NCI-H2227 (cell line): ENCODE results near the gene MDGA2.

ENCODE experiments used
- DNase-seq: peaks from one replicate; lab custom pipeline; 2025; ENCODE audit not compliant: unreplicated experiment; lab: John Stamatoyannopoulos, UW

MDGA2 gene

DNA sequence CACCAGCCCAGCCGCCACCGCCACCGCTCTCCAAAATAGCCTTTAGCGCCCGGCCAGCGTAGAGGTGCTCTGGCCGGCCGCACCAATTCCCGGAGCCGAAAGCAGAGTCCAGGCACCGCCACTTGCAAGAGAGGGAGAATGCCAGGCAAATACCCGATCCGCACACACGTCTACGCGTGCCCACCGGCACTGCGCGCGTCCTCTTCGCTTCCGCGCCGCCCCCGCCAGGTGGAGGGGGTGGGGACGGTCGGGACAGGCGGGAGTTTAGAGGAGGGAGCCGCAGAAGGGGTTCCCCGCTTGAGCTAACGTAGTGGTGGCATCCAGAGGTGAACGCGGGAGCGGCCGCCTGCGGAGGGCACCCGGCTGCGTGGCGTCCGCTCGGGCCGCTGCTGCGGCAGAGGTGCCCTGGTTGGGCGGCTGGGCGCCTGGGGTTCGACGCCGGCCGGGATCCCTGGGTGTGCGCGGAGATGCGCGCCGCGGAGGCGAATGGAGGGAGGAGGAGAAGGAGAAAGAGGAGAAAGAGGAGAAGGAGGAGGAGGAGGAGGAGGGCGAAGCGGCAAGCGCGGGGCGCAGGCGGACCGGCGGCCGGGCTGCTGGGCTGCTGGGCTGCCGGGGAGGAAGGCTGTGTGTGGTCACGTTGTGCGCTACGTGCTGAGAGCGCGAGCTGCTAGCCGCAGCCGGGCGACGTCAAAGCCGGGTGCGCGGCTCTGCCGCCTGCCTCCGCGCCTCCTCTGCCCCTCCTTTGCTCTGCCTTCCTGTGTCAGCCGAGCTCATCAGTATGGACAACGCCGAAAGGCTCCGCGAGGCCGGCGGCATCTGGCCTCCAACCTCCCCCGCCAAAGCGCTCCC is at the start of gene MDGA2:
Gene MDGA2 (minus strand): TSS at position 140 of the 849 bp plus-strand sequence.
- DNase-seq = peak; percentile 18

- no peak for DNase-seq
Observed at GRCh38 chr14:47722929-47723693, 47.7 kb upstream of the MDGA2 start.

DNA sequence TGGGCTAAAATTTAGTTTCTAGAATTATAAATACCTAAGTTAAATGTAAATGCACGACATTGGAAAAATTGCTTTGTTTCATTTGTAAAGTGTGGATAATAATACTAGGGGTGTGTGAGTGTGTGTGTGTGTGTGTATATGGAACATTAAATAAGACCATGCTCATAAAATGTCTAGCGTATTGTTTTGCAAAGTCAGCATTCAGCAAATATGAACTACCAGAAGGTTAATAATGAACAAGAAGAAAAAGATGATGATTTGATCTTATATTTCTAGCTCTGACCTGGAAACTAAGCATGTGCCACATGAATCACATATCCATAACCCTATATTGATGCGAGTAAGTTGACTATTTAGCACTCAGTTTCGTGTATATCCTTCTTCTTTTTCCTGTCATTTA is 44.9 kb upstream of the MDGA2 start:
- DNase-seq = no peak

DNA sequence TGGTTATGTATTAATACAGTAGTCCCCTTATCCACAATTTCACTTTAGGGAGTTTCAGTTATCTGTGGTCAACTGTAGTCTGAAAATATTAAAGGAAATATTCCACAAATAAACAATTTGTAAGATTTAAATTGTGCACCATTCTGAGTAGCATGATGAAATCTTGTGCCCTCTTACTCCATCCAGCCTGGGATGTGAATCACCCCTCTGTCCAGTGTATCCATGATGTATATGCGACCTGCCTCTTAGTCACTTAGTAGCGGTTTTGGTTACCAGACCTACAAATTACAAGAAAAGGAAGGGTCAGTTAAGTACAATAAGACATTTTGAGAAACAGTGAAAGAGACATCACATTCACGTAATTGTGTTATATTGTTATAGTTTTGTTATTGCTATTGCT is 39.9 kb upstream of the MDGA2 start:
- DNase-seq = no peak

- DNase-seq = no peak
Observed at GRCh38 chr14:47710581-47710980, 35.2 kb upstream of the MDGA2 start.

DNA sequence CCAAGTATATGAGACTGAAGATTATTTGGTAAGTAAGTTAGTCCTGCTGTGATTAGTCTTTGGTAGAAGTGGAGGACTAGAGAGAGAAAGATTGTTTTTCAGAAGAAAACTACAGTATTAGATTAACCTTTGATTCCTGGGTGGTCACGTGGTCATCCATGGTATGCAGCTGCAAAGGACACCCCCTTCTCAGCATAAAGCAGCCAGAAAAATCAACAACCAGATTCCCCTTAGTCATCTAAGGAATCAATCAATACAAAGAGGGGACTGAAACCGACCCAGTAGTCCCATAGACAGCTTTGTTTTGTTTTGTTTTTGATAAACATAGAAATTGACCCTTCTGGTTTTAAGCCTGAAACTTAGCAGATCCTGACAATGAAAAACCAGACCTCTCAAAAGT is 30.3 kb upstream of the MDGA2 start:
- no peak for DNase-seq

GRCh38 chr14:47691829-47692228 is 16.4 kb upstream of the MDGA2 start:
- no peak for DNase-seq

DNA sequence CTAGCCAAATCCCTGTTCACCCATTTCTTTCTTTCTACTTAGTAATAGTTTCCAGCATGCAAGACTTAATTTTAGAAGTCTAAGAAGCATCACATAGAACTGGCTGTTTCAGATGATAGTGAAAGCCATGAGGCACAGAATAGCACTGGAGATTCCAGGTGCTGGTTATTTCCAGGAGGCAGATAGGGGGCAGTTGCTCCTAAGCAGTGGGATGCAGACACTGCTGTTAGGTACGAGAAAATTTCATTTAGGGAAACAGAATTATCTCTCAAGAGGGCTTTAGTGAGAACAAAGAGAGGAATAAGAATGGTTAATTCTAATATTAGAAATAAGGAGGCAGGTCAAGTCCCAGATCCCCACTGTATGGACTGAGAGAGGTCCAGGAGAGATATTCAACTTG is 3.6 kb upstream of the MDGA2 start:
- no peak for DNase-seq

DNA sequence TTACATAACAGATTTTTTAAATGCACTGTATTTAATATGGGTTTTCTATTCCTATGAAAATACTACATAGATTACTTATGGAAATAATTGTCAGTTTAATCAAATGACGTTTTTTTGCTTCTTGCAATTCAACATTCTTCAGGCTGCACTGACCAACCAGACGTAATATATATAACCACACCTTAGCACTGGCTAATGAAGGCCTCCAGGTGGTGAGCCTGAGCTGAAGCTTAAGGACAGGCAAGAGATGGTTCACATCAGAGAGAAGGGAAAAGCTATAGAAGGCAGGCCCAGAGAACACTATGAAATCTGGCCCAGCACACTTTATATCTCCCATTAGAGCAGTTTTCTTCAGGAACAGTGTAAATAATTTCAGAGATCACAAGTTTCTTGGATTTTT is 2.8 kb upstream of the MDGA2 start:
- no peak for DNase-seq

DNA sequence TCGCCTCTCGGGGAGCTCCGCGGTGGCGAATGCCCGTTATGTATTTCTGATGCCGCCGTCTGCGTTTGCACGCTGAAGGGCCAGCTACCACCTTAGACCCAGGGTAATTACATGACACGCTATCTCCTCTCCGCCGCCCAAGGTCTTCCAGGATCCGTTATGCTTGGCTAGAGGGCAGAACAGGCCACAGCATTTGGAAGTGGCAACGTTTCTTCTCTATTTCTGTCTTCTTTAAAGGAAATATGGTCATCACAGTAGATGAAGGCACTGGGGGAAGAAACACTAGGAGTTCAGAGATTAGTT is 861 bp upstream of the MDGA2 start:
- DNase-seq = no peak

DNA sequence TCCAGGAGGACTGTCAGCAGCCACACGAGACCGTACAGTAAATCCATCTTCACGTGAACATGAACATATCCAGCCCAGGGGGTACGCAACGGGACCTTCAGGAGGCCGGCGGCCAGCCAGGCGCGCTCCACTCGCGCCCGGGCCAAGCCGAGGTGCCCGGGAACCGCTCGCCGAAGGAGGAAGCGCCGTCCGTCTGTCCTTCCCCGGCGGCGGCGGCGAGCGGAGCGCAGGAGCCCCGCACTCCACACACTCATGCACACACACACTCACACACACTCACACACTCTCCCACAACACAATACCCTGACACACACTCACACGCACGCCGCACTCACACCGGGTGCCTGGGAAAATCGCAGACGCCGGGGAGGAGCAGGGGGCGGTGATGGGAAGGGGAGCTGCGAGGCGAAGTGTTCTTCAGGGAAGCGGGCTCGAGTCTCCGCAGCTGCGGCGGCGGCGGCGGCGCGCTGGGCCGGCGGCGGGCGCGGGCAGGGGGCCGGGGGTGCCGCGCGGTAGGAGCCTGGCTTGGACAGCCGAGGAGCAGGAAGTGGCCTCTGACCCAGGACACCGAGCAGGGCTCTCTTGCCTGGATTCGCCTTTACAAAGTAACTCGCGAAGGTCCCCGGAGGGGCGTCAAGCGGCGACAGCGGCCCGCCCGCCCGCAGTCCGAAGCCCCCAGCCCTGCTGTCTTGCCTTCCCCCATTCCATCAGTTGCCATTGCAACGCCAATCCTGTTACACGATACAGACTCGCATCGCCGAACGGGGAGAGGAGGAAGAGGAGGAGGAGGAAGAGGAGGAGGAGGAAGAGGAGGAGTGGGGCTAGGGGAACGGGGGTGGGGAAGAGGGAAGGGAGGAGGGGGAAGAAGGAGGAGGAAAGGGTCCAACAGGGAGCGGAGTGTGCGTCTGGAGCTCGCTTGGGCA is 601 bp downstream of the MDGA2 start:
- peak; percentile 24 for DNase-seq

DNA sequence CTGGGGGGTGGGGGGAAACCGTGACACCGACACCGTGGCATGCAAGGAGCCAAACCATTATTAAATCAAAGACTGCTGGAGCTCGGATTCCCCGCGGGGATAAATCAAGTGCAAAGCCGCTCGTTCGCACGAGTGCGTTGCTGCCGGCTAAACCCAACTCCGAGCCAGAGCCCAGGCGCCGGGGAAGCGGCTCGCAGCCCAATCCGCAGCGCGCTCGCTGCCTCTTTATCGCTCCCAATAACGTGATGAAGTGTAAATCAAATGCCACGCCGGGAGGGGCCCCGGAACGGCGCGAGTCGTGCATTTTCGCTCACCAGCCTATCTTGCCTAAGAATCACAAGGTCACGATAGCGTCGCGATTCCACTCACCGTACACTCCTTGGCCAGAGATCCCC is 1.3 kb downstream of the MDGA2 start:
- DNase-seq = peak; percentile 8

DNA sequence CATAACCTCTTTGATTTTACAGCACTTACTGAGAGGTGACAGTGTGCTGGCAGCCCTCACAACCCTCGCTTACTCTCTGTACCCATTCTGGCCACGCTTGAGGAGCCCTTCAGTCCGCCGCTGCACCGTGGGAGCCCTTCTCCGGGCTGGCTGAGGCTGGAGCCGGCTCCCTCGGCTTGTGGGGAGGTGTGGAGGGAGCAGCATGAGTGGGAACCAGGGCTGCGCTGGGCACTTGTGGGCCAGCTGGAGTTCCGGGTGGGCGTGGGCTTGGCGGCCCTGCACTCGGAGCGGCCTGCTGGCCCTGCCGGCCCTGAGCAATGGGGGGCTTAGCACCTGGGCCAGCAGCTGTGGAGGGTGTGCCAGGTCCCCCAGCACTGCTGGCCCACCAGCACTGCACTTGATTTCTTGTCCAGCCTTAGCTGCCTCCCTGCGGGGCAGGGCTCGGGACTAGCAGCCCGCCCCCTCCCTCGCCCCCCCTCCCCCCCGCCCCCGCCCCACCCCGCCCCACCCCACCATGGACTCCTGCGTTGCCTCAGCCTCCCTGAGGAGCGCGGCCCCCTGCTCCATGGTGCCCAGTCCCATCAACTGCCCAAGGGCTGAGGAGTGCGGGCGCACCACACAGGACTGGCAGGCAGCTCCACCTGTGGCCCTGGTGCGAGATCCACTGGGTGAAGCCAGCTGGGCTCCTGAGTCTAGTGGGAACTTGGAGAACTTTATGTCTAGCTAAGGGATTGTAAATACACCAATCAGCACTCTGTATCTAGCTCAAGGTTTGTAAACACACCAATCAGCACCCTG is 9.9 kb downstream of the MDGA2 start:
- DNase-seq = no peak

DNA sequence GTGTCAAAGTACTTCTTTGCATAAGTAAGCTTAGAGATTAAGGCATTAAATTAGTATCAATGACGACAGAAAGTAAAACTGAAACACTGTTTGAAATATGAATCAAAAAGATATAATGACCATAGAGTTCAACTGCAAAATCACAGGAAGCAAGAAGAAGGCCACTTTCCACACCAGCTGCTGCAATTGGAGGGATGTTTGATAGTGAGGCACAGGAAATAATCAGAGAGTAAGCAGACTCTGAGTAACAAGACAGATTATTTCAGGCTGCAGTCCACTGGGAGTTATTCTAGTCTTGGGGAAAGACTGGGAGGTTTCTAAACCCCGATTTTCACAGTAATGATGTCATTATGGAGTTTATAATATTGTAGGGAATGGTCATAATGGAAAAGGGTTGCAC is 12.9 kb downstream of the MDGA2 start:
- DNase-seq = no peak

GRCh38 chr14:47660158-47660557 is 15.2 kb downstream of the MDGA2 start:
- DNase-seq = no peak

GRCh38 chr14:47658041-47658440 is 17.4 kb downstream of the MDGA2 start:
- DNase-seq = no peak

- DNase-seq = no peak
Observed at GRCh38 chr14:47657143-47657542, 18.3 kb downstream of the MDGA2 start.

DNA sequence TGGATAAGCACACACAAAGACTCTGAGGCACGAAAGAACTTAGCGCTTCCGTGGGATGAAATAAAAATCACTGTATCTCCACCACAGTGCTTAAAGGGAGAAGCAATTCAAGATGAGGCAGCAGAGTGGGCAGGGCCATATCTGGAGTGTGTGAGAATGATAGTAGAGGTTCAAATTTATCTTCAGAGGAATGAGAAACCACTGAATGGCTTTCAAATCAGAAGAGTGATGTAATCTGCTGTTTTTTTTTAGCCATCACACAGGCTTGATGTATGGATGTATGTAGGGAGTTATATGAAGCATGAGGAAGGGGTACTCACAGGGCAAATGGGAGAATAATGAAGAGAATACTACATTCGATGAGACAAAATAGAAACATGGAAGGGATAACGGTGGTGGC is 24.1 kb downstream of the MDGA2 start:
- DNase-seq = no peak

DNA sequence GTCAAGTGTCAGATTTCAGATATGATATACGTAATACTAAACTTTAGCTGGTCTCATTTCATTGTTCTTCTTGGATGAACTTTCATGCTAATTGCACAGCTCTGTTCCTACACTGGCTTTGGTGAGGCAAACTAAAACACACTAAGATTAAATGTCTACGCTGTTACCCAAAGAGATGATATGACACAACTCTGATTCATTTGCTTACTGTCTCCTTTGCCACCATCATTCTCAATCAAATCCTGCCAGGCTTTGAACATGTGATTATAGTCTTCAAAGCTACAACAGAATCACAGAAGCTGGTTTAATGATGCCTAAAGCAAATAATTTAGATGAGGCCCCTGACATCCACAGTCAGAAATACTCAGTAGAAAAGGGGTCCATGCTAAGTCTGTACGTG is 37.7 kb downstream of the MDGA2 start:
- DNase-seq = no peak

GRCh38 chr14:47626151-47627035 is 49.0 kb downstream of the MDGA2 start:
- peak; percentile 49 for DNase-seq
